Measurements from ENCODE around the gene SLC39A8.

SLC39A8 gene

GRCh38 chr4:102299354-102300107 is 45.8 kb downstream of the SLC39A8 start:
- H3K36me3 ChIP-seq (ENCODE audit: control insufficient read depth, low read length): peaks cover 53% of the 10 kb centered on the region

GRCh38 chr4:102298716-102299115 is 46.6 kb downstream of the SLC39A8 start:
- peaks cover 12% of the 10 kb centered on the region for H3K4me1 ChIP-seq (ENCODE audit: control insufficient read depth, low read length)
- H3K27ac ChIP-seq (ENCODE audit: low read depth, low read length): no peak overlapping the region
- H3K9me2 ChIP-seq (replicated peaks; ENCODE audit: control insufficient read depth, low read length): no peaks in the 10 kb centered on the region
- H3K4me2 ChIP-seq (ENCODE audit: low read length): no peak overlapping the region
- no peaks in the 10 kb centered on the region for H3K27me3 ChIP-seq (ENCODE audit: control insufficient read depth, low read length)
- no peaks in the 10 kb centered on the region for H3K79me2 ChIP-seq (ENCODE audit: control insufficient read depth, low read length)
- no peaks in the 10 kb centered on the region for H3F3A ChIP-seq (ENCODE audit: control insufficient read depth, insufficient read depth)
- H3K4me3 ChIP-seq (ENCODE audit: low read length): no peak overlapping the region
- H3K9me3 ChIP-seq (ENCODE audit: control insufficient read depth, insufficient read depth, low read length): no peaks in the 10 kb centered on the region
- H3K36me3 ChIP-seq (ENCODE audit: control insufficient read depth, low read length): peaks cover 49% of the 10 kb centered on the region
- no peak for TF ChIP-seq EZH2phosphoT487 (IDR thresholded peaks at IDR 0.05; ENCODE audit: borderline replicate concordance, low read length)
- no peak for TF ChIP-seq CTCF (IDR thresholded peaks at IDR 0.05; ENCODE audit: low read depth, low read length, poor library complexity, severe bottlenecking)
- H4K20me1 ChIP-seq (ENCODE audit: control insufficient read depth, insufficient read depth, low read depth, low read length): no peaks in the 10 kb centered on the region

More at GRCh38 chr4:102299354-102300107, 45.8 kb downstream of the SLC39A8 start:
- Histone ChIP-seq H3F3A (ENCODE audit: control insufficient read depth, insufficient read depth) (no peaks in the 10 kb centered on the region), H3K27ac (ENCODE audit: low read depth, low read length) (no peak overlapping the region), H3K4me1 (ENCODE audit: control insufficient read depth, low read length) (peaks cover 12% of the 10 kb centered on the region), H3K9me2 (replicated peaks; ENCODE audit: control insufficient read depth, low read length) (no peaks in the 10 kb centered on the region), H3K4me3 (ENCODE audit: low read length) (no peak overlapping the region), H3K27me3 (ENCODE audit: control insufficient read depth, low read length) (no peaks in the 10 kb centered on the region), H3K79me2 (ENCODE audit: control insufficient read depth, low read length) (no peaks in the 10 kb centered on the region), H3K4me2 (ENCODE audit: low read length) (no peak overlapping the region), H3K9me3 (ENCODE audit: control insufficient read depth, insufficient read depth, low read length) (no peaks in the 10 kb centered on the region), H4K20me1 (ENCODE audit: control insufficient read depth, insufficient read depth, low read depth, low read length) (no peaks in the 10 kb centered on the region)
- peak; percentile 72 for TF ChIP-seq CTCF (IDR thresholded peaks at IDR 0.05; ENCODE audit: low read depth, low read length, poor library complexity, severe bottlenecking)
- no peak for TF ChIP-seq EZH2phosphoT487 (IDR thresholded peaks at IDR 0.05; ENCODE audit: borderline replicate concordance, low read length)

- H3K4me3 ChIP-seq (ENCODE audit: low read length): no peak overlapping the region
- H3K36me3 ChIP-seq (ENCODE audit: control insufficient read depth, low read length): peaks cover 51% of the 10 kb centered on the region
- H3K9me2 ChIP-seq (replicated peaks; ENCODE audit: control insufficient read depth, low read length): no peaks in the 10 kb centered on the region
- no peaks in the 10 kb centered on the region for H3K9me3 ChIP-seq (ENCODE audit: control insufficient read depth, insufficient read depth, low read length)
- peaks cover 12% of the 10 kb centered on the region for H3K4me1 ChIP-seq (ENCODE audit: control insufficient read depth, low read length)
- H3K4me2 ChIP-seq (ENCODE audit: low read length): no peak overlapping the region
- no peak overlapping the region for H3K27ac ChIP-seq (ENCODE audit: low read depth, low read length)
- H3F3A ChIP-seq (ENCODE audit: control insufficient read depth, insufficient read depth): no peaks in the 10 kb centered on the region
- H3K27me3 ChIP-seq (ENCODE audit: control insufficient read depth, low read length): no peaks in the 10 kb centered on the region
- TF ChIP-seq CTCF (IDR thresholded peaks at IDR 0.05; ENCODE audit: low read depth, low read length, poor library complexity, severe bottlenecking) (no peak), EZH2phosphoT487 (IDR thresholded peaks at IDR 0.05; ENCODE audit: borderline replicate concordance, low read length) (no peak)
- no peaks in the 10 kb centered on the region for H3K79me2 ChIP-seq (ENCODE audit: control insufficient read depth, low read length)
- no peaks in the 10 kb centered on the region for H4K20me1 ChIP-seq (ENCODE audit: control insufficient read depth, insufficient read depth, low read depth, low read length)
These were observed 50.0 kb downstream of the SLC39A8 start for GRCh38 chr4:102295153-102295862.

Measured in DOHH2 (cell line).